Dermis blood vessel endothelial cell (primary cell): ENCODE data around the gene PML. TPM values are rescaled to one million over a fixed set of nuclear protein-coding genes. Genes with fewer than 3 reads are reported as not detected.
"Not testable (repeated sequence)": the region's sequence is repeated elsewhere in the genome, so short reads cannot be mapped to it uniquely, and the experiment has no call there.

Experiments used
- DNase-seq: peaks from one replicate; pipeline ENCODE4 v3.0.0; 2010
- total RNA-seq: library from RNA; depleted of rRNA; stranded (reverse); fragments of >200 nt; gene quantifications from 2 replicates; pipeline ENCODE4 v1.2.3, GENCODE V29; 2014

PML gene
- total RNA-seq, 1 donor from 2014 or later, result 95.5 TPM

- DNase-seq, result no peak
Measured at GRCh38 chr15:73957785-73958184, 36.7 kb upstream of the PML start.

DNA sequence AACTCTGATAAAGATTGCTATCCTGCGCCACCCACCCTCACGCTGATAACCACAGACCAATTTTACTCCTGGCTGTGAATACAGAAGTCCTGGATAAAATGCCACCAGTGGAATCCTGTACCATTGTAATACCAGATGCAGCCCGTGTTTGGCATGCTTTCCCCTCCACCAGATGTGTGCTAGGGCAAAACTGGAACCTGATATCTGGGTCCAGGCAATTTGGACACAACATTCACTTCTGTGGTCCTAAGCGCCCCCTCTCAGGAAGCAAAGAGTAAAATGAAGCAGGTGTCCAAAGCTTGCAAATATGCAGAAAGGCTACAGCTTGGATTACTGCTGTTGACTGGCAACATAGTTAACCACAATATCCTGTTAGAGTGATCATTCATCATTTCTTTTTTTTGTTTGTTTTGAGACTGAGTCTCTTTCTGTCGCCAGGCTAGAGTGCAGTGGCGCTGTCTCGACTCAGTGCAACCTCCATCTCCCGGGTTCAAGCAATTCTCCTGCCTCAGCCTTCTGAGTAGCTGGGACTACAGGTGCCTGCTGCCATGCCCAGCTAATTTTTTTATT is 35.4 kb upstream of the PML start:
- DNase-seq, result no peak

DNA sequence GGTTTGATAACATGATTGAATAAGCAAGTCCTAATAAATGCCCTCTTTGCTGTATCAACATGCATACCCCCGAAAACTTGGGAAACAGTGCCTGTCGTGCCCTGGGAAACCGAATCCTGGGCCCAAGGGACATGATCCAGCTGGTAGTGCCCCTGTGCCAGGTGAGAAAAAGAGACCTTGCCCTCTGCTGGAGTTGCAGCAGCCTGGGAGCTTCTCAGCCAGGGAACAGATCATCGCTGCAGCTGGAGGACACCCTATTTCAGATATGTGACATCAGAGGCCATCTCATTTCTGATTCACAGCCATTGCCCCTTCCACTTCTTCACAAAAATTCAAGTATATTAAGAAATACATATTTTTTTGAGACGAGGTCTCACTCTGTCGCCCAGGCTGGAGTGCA is 34.7 kb upstream of the PML start:
- no peak for DNase-seq

DNA sequence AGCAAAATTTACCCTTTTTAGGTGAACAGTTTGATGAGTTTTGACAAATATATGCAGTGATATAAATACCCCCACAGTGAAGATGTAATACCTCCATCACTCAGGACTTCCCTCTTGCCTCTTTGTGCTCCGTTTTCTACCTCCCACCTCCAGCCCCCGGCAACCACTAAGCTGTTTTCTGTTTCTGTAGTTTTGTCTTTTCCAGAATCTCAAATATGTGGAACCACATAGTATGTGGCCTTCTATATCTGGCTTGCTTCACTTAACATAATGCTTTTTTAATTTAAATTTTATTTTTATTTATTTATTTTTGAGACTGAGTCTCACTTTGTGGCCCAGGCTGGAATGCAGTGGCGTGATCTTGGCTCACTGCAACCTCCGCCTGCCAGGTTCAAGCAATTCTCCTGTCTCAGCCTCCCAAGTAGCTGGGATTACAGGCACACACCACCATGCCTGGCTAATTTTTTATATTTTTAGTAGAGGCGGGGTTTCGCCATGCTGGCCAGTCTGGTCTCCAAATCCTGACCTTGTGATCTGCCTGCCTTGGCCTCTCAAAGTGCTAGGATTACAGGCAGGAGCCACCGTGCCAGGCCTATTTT is 33.9 kb upstream of the PML start:
- DNase-seq, result not testable (repeated sequence)

DNA sequence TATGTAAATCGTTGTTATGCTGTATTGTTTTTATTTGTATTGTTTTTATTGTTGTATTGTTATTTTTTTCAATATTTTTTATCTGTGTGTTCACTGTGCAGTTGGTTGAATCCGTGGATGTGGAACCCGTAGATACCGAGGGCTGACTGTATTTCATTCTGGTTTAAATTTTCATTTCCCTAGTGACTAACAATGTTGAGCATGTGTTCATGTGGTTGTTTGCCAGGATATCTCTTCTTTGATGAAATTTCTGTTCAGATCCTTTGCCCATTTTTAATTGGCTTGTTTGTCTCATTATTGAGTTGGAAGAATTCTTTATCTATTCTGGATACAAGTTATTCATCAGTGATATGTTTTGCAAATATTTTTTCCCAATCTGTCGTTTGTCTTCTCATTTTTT is 32.1 kb upstream of the PML start:
- DNase-seq, result no peak

- peak; percentile 89 for DNase-seq
Measured at GRCh38 chr15:73964736-73965093, 29.8 kb upstream of the PML start.

DNA sequence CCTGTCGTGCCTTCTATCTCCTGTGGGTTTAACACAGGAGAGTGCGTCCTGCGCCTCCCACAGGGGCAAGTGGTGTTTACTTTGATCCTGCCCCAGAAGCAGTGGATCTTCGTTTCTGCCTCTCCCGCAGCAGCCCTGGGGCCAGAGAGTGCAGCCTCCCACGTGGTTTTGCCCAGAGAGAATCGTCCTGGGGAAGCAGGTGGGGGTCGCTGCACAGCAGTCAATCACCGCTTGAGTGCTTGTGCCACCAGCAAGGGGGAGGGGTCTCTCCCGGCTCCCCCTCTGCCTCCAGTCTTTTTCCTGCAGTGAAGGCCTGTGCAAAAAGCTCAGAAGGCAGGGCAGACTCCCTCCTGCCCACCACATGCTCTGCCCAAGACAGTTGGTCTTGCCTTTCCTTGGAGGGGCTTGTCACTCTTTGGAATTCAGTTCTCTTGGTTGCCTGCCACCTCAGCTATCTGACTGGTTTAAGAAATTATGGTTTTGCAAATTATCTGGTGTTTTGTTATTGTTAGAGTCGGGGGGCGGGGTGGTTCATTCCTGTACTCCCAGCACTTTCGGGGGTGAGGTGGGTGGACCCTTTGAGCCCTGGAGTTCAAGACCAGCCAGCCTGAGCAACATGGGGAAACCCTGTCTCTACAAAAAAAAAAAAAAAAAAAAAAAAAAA is 29.3 kb upstream of the PML start:
- no peak for DNase-seq

GRCh38 chr15:73965758-73966113 is 28.8 kb upstream of the PML start:
- DNase-seq, result no peak

GRCh38 chr15:73968461-73968860 is 26.1 kb upstream of the PML start:
- no peak for DNase-seq

DNA sequence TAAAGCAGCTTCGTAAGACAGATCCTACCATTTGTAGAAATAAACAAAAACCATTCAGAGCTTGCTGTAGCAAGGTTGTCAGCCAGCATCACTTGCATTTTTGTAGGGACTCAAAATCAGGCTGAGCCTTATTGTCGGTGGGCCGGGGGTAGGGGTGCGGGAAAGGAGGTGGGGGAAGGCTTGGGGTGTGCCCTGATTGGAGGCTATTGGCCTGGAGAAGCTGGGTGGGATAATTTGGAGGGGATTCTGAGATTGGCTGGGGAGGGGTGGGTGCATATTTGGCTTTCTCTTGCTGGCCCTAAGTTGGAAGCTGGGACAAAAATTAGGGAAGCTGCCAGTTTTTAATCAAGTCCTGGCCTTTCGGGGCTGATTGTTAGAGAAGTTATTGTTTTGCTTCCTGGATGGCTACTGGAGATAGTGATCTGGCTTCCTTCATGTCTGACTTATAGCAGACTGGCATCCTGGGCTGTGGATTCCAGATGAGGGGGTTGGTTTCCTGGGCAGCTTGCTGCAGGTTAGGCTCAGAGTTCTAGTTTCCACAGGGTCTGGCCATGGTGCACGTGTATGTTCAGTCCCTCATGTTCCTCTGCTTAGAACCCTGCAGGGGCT is 25.3 kb upstream of the PML start:
- DNase-seq, result no peak

GRCh38 chr15:73972984-73973682 is 21.4 kb upstream of the PML start:
- peak; percentile 89 for DNase-seq

- DNase-seq, result not testable (repeated sequence)
Measured at GRCh38 chr15:73973683-73974200, 20.8 kb upstream of the PML start.

GRCh38 chr15:73975440-73976125 is 18.9 kb upstream of the PML start:
- DNase-seq, result not testable (repeated sequence)

GRCh38 chr15:73978896-73979295 is 15.6 kb upstream of the PML start:
- no peak for DNase-seq

DNA sequence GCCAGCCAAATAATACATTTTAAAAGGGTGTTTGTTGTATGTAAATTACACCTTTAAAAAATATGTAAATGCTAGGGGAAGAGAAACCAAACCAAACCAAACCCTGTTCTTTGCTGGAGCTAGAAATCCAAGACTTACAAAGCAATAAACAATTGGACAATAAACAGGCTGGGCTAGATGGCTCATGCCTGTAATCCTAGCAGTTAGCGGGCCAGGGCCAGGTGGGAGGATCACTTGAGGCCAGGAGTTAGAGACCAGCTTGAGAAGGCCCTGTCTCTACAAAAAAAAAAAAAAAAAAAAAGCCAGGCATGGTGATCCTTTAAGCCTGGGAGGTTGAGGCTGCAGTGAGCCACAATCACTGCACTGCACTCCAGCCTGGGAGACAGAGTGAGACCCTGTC is 14.9 kb upstream of the PML start:
- DNase-seq, result no peak

- DNase-seq, result no peak
Measured at GRCh38 chr15:73981761-73982221, 12.7 kb upstream of the PML start.

- peak; percentile 54 for DNase-seq
Measured at GRCh38 chr15:73982222-73982962, 12.1 kb upstream of the PML start.

DNA sequence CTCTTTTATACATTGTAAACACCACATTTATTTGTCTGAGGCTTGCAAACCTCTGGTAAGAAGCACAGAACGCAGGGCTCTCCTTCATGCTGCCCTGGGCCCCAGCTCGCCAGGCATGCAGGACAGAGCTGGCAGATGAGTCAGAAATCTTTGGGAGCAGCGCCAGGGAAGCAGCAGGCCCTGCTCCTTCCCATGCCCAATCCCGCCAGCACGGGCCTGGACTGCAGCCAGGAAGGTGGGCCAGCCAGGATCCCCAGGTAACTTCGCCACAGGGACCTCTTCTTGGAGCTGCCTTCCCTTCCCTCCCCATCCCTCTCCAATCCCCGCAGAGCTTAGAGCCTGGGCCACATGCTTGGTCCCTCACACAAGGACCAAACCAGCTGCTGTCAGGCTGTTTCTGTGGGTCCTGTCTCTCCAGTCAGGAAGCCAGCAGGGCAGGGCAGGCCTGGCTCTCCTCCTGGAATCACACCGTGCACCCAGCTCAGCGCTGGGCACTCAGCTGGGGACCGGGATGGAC is 11.2 kb upstream of the PML start:
- peak; percentile 64 for DNase-seq

GRCh38 chr15:73983773-73984172 is 10.7 kb upstream of the PML start:
- DNase-seq, result no peak

- DNase-seq, result no peak
Measured at GRCh38 chr15:73984208-73984979, 10.1 kb upstream of the PML start.
